ENCODE measurements around the gene TBL2.
"Not testable (repeated sequence)": the region's sequence is repeated elsewhere in the genome, so short reads cannot be mapped to it uniquely, and the experiment has no call there.

Gene TBL2

GRCh38 chr7:73606801-73607691 lies 28.7 kb upstream of the TBL2 start:
- peak; percentile 84 for DNase-seq (ENCODE audit: low spot score)

- DNase-seq (ENCODE audit: low spot score), result no peak
Observed at GRCh38 chr7:73605601-73606220, 27.3 kb upstream of the TBL2 start.

- no peak for DNase-seq (ENCODE audit: low spot score)
Observed at GRCh38 chr7:73602721-73603651, 24.6 kb upstream of the TBL2 start.

- no peak for DNase-seq (ENCODE audit: low spot score)
Observed at GRCh38 chr7:73599916-73600315, 21.5 kb upstream of the TBL2 start.

GRCh38 chr7:73599151-73599882 lies 20.9 kb upstream of the TBL2 start:
- DNase-seq (ENCODE audit: low spot score), result no peak

- DNase-seq (ENCODE audit: low spot score), result no peak
Observed at GRCh38 chr7:73597978-73598782, 19.8 kb upstream of the TBL2 start.

- no peak for DNase-seq (ENCODE audit: low spot score)
Observed at GRCh38 chr7:73596191-73597065, 18.0 kb upstream of the TBL2 start.

GRCh38 chr7:73595358-73595757 lies 17.0 kb upstream of the TBL2 start:
- DNase-seq (ENCODE audit: low spot score), result no peak

- no peak for DNase-seq (ENCODE audit: low spot score)
Observed at GRCh38 chr7:73593207-73594045, 15.0 kb upstream of the TBL2 start.

- no peak for DNase-seq (ENCODE audit: low spot score)
Observed at GRCh38 chr7:73586911-73587310, 8.5 kb upstream of the TBL2 start.

GRCh38 chr7:73585196-73585595 lies 6.8 kb upstream of the TBL2 start:
- DNase-seq (ENCODE audit: low spot score), result no peak

GRCh38 chr7:73582664-73583202 lies 4.4 kb upstream of the TBL2 start:
- DNase-seq (ENCODE audit: low spot score), result no peak

- not testable (repeated sequence) for DNase-seq (ENCODE audit: low spot score)
Observed at GRCh38 chr7:73581006-73581405, 2.6 kb upstream of the TBL2 start.

GRCh38 chr7:73577627-73578341 lies 595 bp downstream of the TBL2 start:
- no peak for DNase-seq (ENCODE audit: low spot score)

- no peak for DNase-seq (ENCODE audit: low spot score)
Observed at GRCh38 chr7:73573791-73574190, 4.6 kb downstream of the TBL2 start.

GRCh38 chr7:73573276-73573675 lies 5.1 kb downstream of the TBL2 start:
- no peak for DNase-seq (ENCODE audit: low spot score)

- no peak for DNase-seq (ENCODE audit: low spot score)
Observed at GRCh38 chr7:73572767-73573186, 5.6 kb downstream of the TBL2 start.

- DNase-seq (ENCODE audit: low spot score), result no peak
Observed at GRCh38 chr7:73570977-73571376, 7.4 kb downstream of the TBL2 start.
